GM12878 (cell line): Measurements from ENCODE around the gene PTAFR. TPM values are rescaled to one million over a fixed set of nuclear protein-coding genes. Genes with fewer than 3 reads are reported as not detected.

Experiments
- ATF7 ChIP-seq: fragments of 450-650 bp; IDR thresholded peaks from 2 replicates; pipeline ENCODE4 v1.6.1; 2016; ENCODE audit warnings: low read depth, mild to moderate bottlenecking
- CHD1 ChIP-seq: IDR thresholded peaks from 2 replicates; pipeline ENCODE4 v1.6.1; 2012; ENCODE audit warnings: low read depth, low read length, improper control_type of control experiment
- FOS ChIP-seq: IDR thresholded peaks from 3 replicates; pipeline ENCODE4 v1.6.1; 2011; ENCODE audit warnings: borderline replicate concordance; ENCODE audit not compliant: insufficient read length; ENCODE audit errors: extremely low read depth
- FOXM1 ChIP-seq: IDR thresholded peaks from 2 replicates; pipeline ENCODE4 v1.6.1; 2012; ENCODE audit warnings: low read depth, mild to moderate bottlenecking, inconsistent platforms, low read length, moderate library complexity
- HCFC1 ChIP-seq: fragments of 150-350 bp; IDR thresholded peaks from 2 replicates; pipeline ENCODE4 v1.6.1; 2014; ENCODE audit warnings: low read length
- HDAC6 ChIP-seq: fragments of 200-600 bp; sonication (generic); IDR thresholded peaks from one replicate; pipeline ENCODE4 v1.8.0; 2017; ENCODE audit warnings: antibody characterized with exemption; ENCODE audit not compliant: unreplicated experiment
- IRF4 ChIP-seq: IDR thresholded peaks from 2 replicates; pipeline ENCODE4 v1.6.1; 2011; ENCODE audit warnings: low read depth, low read length
- MTA2 ChIP-seq: fragments of 450-650 bp; IDR thresholded peaks from 2 replicates; pipeline ENCODE4 v1.6.1; 2016; ENCODE audit warnings: low read depth, mild to moderate bottlenecking, moderate library complexity
- RAD51 ChIP-seq: fragments of 450-650 bp; IDR thresholded peaks from 2 replicates; pipeline ENCODE4 v1.6.1; 2016; ENCODE audit warnings: moderate library complexity, mild to moderate bottlenecking, inconsistent platforms
- ZNF384 ChIP-seq: IDR thresholded peaks from 2 replicates; pipeline ENCODE4 v1.6.1; 2012; ENCODE audit warnings: low read depth, mild to moderate bottlenecking, low read length, improper control_type of control experiment, borderline replicate concordance
- ZNF622 ChIP-seq: fragments of 450-650 bp; IDR thresholded peaks from 2 replicates; pipeline ENCODE4 v1.6.1; 2017; ENCODE audit warnings: mild to moderate bottlenecking, inconsistent platforms
- polyA plus RNA-seq, 11 experiments: library from polyadenylated mRNA; depleted of rRNA in 4 of 11; unstranded in 6 of 11; stranded (reverse) in 5 of 11; fragments of >200 nt; fragmentation: Nextera tagmentation in 4 of 11; fragmentation: Illumina TruSeq in 1 of 11; extraction: Ambion mirVana in 4 of 11; extraction: Trizol in 1 of 11; gene quantifications; 1 replicate in 1 of 11; 2 replicates in 10 of 11; pipeline versions ENCODE4 v1.2.1 to v1.2.3, GENCODE V29; 2011 to 2016; ENCODE audit warnings: inconsistent platforms in 2 of 11, missing spikeins in 2 of 11, low read depth in 1 of 11
- total RNA-seq, 4 experiments: library from RNA; depleted of rRNA in 3 of 4; stranded (reverse); fragments of >200 nt in 3 of 4; fragmentation: Illumina TruSeq in 1 of 4; extraction: Trizol in 1 of 4; gene quantifications; 2 replicates each; pipeline versions ENCODE4 v1.2.1 to v1.2.3, GENCODE V29; 2013 to 2021
- TF ChIP-seq, protein P1 (sequence below): fragments of 450-650 bp; IDR thresholded peaks from 2 replicates; pipeline ENCODE4 v1.6.1; 2017; ENCODE audit warnings: antibody characterized with exemption, mild to moderate bottlenecking, moderate library complexity
- TF ChIP-seq, protein P2 (sequence below): fragments of 450-650 bp; IDR thresholded peaks from 2 replicates; pipeline ENCODE4 v1.6.1; 2017; ENCODE audit warnings: borderline replicate concordance
- TF ChIP-seq, protein P3 (sequence below): fragments of 450-650 bp; IDR thresholded peaks from 2 replicates; pipeline ENCODE4 v1.6.1; 2017; ENCODE audit warnings: mild to moderate bottlenecking, moderate library complexity
- TF ChIP-seq, protein P4 (sequence below): IDR thresholded peaks from 2 replicates; pipeline ENCODE4 v1.6.1; 2012; ENCODE audit warnings: low read depth, low read length, improper control_type of control experiment
- TF ChIP-seq, protein P5 (sequence below): IDR thresholded peaks from 2 replicates; pipeline ENCODE4 v1.6.1; 2011; ENCODE audit warnings: borderline replicate concordance, low read depth, mild to moderate bottlenecking, moderate library complexity, low read length; ENCODE audit not compliant: insufficient read depth, poor library complexity, severe bottlenecking
- TF ChIP-seq, protein P6 (sequence below): fragments of 450-650 bp; IDR thresholded peaks from 2 replicates; pipeline ENCODE4 v1.6.1; 2014; ENCODE audit warnings: mild to moderate bottlenecking

The PTAFR gene
- total and polyA plus RNA-seq, 10 of the 15 experiments (the other 5 are each of a cell fraction or from before 2014, with no cell fraction given) = 17.5 to 251 (median 27.7) TPM

DNA sequence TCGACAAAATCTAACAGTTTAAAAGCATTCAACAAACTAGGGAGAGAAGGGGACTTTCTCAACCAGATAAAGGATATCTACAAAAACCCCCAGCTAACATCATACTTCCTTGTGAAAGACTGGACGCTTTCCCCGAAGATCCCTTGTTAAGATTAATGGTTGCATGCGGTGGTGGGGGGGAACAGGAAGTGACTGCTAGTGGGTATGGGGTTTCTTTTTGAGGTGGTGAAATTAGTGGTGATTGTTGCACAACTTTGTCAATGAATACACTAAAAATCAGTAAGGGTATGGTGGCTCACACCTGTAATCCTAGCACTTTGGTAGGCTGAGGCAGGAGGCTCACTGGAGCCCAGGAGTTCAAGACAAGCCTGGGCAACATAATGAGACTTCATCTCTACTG lies 61.2 kb downstream of the PTAFR start (continued):
- TF ChIP-seq, protein P1, sequence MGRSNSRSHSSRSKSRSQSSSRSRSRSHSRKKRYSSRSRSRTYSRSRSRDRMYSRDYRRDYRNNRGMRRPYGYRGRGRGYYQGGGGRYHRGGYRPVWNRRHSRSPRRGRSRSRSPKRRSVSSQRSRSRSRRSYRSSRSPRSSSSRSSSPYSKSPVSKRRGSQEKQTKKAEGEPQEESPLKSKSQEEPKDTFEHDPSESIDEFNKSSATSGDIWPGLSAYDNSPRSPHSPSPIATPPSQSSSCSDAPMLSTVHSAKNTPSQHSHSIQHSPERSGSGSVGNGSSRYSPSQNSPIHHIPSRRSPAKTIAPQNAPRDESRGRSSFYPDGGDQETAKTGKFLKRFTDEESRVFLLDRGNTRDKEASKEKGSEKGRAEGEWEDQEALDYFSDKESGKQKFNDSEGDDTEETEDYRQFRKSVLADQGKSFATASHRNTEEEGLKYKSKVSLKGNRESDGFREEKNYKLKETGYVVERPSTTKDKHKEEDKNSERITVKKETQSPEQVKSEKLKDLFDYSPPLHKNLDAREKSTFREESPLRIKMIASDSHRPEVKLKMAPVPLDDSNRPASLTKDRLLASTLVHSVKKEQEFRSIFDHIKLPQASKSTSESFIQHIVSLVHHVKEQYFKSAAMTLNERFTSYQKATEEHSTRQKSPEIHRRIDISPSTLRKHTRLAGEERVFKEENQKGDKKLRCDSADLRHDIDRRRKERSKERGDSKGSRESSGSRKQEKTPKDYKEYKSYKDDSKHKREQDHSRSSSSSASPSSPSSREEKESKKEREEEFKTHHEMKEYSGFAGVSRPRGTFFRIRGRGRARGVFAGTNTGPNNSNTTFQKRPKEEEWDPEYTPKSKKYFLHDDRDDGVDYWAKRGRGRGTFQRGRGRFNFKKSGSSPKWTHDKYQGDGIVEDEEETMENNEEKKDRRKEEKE = no peak
- TF ChIP-seq MTA2 (peak; percentile 90), ZNF384 (no peak), HCFC1 (no peak), FOXM1 (peak; percentile 40; the same call in 1 of the 2 replicates), ZNF622 (no peak), ATF7 (peak; percentile 64), IRF4 (no peak), RAD51 (no peak), HDAC6 (no peak), FOS (no peak), CHD1 (no peak)
- TF ChIP-seq, protein P2, sequence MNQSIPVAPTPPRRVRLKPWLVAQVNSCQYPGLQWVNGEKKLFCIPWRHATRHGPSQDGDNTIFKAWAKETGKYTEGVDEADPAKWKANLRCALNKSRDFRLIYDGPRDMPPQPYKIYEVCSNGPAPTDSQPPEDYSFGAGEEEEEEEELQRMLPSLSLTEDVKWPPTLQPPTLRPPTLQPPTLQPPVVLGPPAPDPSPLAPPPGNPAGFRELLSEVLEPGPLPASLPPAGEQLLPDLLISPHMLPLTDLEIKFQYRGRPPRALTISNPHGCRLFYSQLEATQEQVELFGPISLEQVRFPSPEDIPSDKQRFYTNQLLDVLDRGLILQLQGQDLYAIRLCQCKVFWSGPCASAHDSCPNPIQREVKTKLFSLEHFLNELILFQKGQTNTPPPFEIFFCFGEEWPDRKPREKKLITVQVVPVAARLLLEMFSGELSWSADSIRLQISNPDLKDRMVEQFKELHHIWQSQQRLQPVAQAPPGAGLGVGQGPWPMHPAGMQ = no peak
- TF ChIP-seq, protein P3, sequence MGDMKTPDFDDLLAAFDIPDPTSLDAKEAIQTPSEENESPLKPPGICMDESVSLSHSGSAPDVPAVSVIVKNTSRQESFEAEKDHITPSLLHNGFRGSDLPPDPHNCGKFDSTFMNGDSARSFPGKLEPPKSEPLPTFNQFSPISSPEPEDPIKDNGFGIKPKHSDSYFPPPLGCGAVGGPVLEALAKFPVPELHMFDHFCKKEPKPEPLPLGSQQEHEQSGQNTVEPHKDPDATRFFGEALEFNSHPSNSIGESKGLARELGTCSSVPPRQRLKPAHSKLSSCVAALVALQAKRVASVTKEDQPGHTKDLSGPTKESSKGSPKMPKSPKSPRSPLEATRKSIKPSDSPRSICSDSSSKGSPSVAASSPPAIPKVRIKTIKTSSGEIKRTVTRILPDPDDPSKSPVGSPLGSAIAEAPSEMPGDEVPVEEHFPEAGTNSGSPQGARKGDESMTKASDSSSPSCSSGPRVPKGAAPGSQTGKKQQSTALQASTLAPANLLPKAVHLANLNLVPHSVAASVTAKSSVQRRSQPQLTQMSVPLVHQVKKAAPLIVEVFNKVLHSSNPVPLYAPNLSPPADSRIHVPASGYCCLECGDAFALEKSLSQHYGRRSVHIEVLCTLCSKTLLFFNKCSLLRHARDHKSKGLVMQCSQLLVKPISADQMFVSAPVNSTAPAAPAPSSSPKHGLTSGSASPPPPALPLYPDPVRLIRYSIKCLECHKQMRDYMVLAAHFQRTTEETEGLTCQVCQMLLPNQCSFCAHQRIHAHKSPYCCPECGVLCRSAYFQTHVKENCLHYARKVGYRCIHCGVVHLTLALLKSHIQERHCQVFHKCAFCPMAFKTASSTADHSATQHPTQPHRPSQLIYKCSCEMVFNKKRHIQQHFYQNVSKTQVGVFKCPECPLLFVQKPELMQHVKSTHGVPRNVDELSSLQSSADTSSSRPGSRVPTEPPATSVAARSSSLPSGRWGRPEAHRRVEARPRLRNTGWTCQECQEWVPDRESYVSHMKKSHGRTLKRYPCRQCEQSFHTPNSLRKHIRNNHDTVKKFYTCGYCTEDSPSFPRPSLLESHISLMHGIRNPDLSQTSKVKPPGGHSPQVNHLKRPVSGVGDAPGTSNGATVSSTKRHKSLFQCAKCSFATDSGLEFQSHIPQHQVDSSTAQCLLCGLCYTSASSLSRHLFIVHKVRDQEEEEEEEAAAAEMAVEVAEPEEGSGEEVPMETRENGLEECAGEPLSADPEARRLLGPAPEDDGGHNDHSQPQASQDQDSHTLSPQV = no peak
- TF ChIP-seq, protein P4, sequence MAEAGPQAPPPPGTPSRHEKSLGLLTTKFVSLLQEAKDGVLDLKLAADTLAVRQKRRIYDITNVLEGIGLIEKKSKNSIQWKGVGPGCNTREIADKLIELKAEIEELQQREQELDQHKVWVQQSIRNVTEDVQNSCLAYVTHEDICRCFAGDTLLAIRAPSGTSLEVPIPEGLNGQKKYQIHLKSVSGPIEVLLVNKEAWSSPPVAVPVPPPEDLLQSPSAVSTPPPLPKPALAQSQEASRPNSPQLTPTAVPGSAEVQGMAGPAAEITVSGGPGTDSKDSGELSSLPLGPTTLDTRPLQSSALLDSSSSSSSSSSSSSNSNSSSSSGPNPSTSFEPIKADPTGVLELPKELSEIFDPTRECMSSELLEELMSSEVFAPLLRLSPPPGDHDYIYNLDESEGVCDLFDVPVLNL = no peak
- TF ChIP-seq, protein P5, sequence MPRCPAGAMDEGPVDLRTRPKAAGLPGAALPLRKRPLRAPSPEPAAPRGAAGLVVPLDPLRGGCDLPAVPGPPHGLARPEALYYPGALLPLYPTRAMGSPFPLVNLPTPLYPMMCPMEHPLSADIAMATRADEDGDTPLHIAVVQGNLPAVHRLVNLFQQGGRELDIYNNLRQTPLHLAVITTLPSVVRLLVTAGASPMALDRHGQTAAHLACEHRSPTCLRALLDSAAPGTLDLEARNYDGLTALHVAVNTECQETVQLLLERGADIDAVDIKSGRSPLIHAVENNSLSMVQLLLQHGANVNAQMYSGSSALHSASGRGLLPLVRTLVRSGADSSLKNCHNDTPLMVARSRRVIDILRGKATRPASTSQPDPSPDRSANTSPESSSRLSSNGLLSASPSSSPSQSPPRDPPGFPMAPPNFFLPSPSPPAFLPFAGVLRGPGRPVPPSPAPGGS = no peak
- TF ChIP-seq, protein P6, sequence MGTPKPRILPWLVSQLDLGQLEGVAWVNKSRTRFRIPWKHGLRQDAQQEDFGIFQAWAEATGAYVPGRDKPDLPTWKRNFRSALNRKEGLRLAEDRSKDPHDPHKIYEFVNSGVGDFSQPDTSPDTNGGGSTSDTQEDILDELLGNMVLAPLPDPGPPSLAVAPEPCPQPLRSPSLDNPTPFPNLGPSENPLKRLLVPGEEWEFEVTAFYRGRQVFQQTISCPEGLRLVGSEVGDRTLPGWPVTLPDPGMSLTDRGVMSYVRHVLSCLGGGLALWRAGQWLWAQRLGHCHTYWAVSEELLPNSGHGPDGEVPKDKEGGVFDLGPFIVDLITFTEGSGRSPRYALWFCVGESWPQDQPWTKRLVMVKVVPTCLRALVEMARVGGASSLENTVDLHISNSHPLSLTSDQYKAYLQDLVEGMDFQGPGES = no peak
- TF ChIP-seq, all 136 proteins: peak for 34
